OCI-LY3 (cell line): ENCODE results near the gene USP3.
A peak's percentile ranks its signal among the peaks of the same experiment; 100 is the strongest.
"Not testable (repeated sequence)": the region's sequence is repeated elsewhere in the genome, so short reads cannot be mapped to it uniquely, and the experiment has no call there.

Experiments used
- H2AFZ ChIP-seq: fragments of 200-600, 300-600 bp; shearing (Covaris generic); 2 replicates; pipeline ENCODE4 v1.6.0; 2014; ENCODE audit warnings: antibody characterized with exemption, low read depth, low read length
- H3K27ac ChIP-seq: fragments of 200-600, 300-600 bp; sonication (generic); 2 replicates; pipeline ENCODE4 v1.5.1; 2014; ENCODE audit warnings: mild to moderate bottlenecking, low read length, moderate library complexity, mixed read lengths
- H3K27me3 ChIP-seq: fragments of 200-600, 300-600 bp; sonication (generic); 2 replicates; pipeline ENCODE4 v1.6.1; 2014; ENCODE audit warnings: low read depth, low read length, mixed read lengths
- H3K36me3 ChIP-seq: fragments of 200-600, 300-600 bp; sonication (generic); replicated peaks from 2 replicates; pipeline ENCODE3; 2014; ENCODE audit warnings: low read depth, low read length, mixed read lengths
- H3K4me1 ChIP-seq: fragments of 300-600, 200-600 bp; sonication (generic); 2 replicates; pipeline ENCODE4 v1.6.1; 2014; ENCODE audit warnings: low read length, mixed read lengths
- H3K4me2 ChIP-seq: fragments of 200-600, 300-600 bp; sonication (generic); 2 replicates; pipeline ENCODE4 v1.6.1; 2014; ENCODE audit warnings: low read length, mixed read lengths
- H3K4me3 ChIP-seq: fragments of 300-600, 200-600 bp; sonication (generic); 2 replicates; pipeline ENCODE4 v1.5.1; 2014; ENCODE audit warnings: antibody characterized with exemption, mild to moderate bottlenecking, low read length, moderate library complexity
- H3K79me2 ChIP-seq: fragments of 300-600, 200-600 bp; shearing (Covaris generic); 2 replicates; pipeline ENCODE4 v1.6.1; 2014; ENCODE audit warnings: mild to moderate bottlenecking, low read length, mixed read lengths
- H3K9ac ChIP-seq: fragments of 300-600, 200-600 bp; shearing (Covaris generic); 2 replicates; pipeline ENCODE4 v1.6.0; 2014; ENCODE audit warnings: mild to moderate bottlenecking, low read length, moderate library complexity
- H3K9me3 ChIP-seq: fragments of 200-600, 300-600 bp; shearing (Covaris generic); 2 replicates; pipeline ENCODE4 v1.6.1; 2014; ENCODE audit warnings: low read length, mixed read lengths; ENCODE audit not compliant: insufficient read depth
- H4K20me1 ChIP-seq: fragments of 200-600, 300-600 bp; sonication (generic); 2 replicates; pipeline ENCODE4 v1.6.1; 2016; ENCODE audit warnings: low read length, mixed read lengths; ENCODE audit not compliant: insufficient read depth
- CTCF ChIP-seq: fragments of 200-600, 300-600 bp; sonication (generic); IDR thresholded peaks from 2 replicates; pipeline ENCODE4 v1.5.1; 2014; ENCODE audit warnings: antibody characterized with exemption, low read length, low read depth
- EZH2phosphoT487 ChIP-seq: fragments of 200-600 bp; shearing (Covaris generic); IDR thresholded peaks from 2 replicates; pipeline ENCODE4 v1.6.1; 2018; ENCODE audit warnings: antibody characterized with exemption, mixed run types, low read depth

USP3 gene

GRCh38 chr15:63487076-63487757 lies 17.2 kb upstream of the USP3 start:
- H3K9me3 ChIP-seq, result no peaks in the 10 kb centered on the region
- peak overlapping the region; percentile 72 for H3K27ac ChIP-seq
- H2AFZ ChIP-seq, result no peak overlapping the region

GRCh38 chr15:63487758-63488397 lies 16.5 kb upstream of the USP3 start:
- H3K36me3 ChIP-seq, H3K27me3 ChIP-seq, H3K27ac ChIP-seq, H3K9me3 ChIP-seq, H4K20me1 ChIP-seq, H3K9ac ChIP-seq, H3K79me2 ChIP-seq, H2AFZ ChIP-seq, H3K4me2 ChIP-seq, H3K4me3 ChIP-seq: not testable (repeated sequence)
- peaks cover 74% of the 10 kb centered on the region for H3K4me1 ChIP-seq

More at GRCh38 chr15:63487076-63487757, 17.2 kb upstream of the USP3 start:
- no peaks in the 10 kb centered on the region for H3K27me3 ChIP-seq
- H3K4me2 ChIP-seq, result peak overlapping the region; percentile 87
- H3K36me3 ChIP-seq, result no peaks in the 10 kb centered on the region
- H3K79me2 ChIP-seq, result no peaks in the 10 kb centered on the region
- no peaks in the 10 kb centered on the region for H4K20me1 ChIP-seq
- H3K9ac ChIP-seq, result peak overlapping the region; percentile 58
- TF ChIP-seq CTCF, result peak; percentile 91
- TF ChIP-seq EZH2phosphoT487, result no peak
- H3K4me3 ChIP-seq, result peak overlapping the region; percentile 66
- H3K4me1 ChIP-seq, result peaks cover 81% of the 10 kb centered on the region

- no peak overlapping the region for H3K27ac ChIP-seq
- H3K79me2 ChIP-seq, result no peaks in the 10 kb centered on the region
- H3K9ac ChIP-seq, result no peak overlapping the region
- no peak overlapping the region for H3K4me3 ChIP-seq
- H3K4me1 ChIP-seq, result peaks cover 68% of the 10 kb centered on the region
- H2AFZ ChIP-seq, result no peak overlapping the region
- H3K4me2 ChIP-seq, result no peak overlapping the region
- H3K36me3 ChIP-seq, result no peaks in the 10 kb centered on the region
- H4K20me1 ChIP-seq, result no peaks in the 10 kb centered on the region
- no peaks in the 10 kb centered on the region for H3K9me3 ChIP-seq
- no peaks in the 10 kb centered on the region for H3K27me3 ChIP-seq
- TF ChIP-seq CTCF, result no peak
- no peak for TF ChIP-seq EZH2phosphoT487
Observed at GRCh38 chr15:63488398-63488960, 15.9 kb upstream of the USP3 start.

GRCh38 chr15:63489352-63489751 lies 15.0 kb upstream of the USP3 start:
- no peaks in the 10 kb centered on the region for H3K9me3 ChIP-seq
- TF ChIP-seq EZH2phosphoT487 (no peak), CTCF (no peak)
- no peaks in the 10 kb centered on the region for H4K20me1 ChIP-seq
- H3K27me3 ChIP-seq, result no peaks in the 10 kb centered on the region
- H3K4me3 ChIP-seq, result no peak overlapping the region
- no peaks in the 10 kb centered on the region for H3K79me2 ChIP-seq
- H3K36me3 ChIP-seq, result no peaks in the 10 kb centered on the region
- H3K9ac ChIP-seq, result no peak overlapping the region
- peaks cover 61% of the 10 kb centered on the region for H3K4me1 ChIP-seq
- H3K4me2 ChIP-seq, result no peak overlapping the region
- H2AFZ ChIP-seq, result no peak overlapping the region
- no peak overlapping the region for H3K27ac ChIP-seq
